Stimulated activated CD4-positive, alpha-beta T cell treated with anti-CD3 and anti-CD28 coated beads, Interleukin-15, amount 100 ng/mL, for 1 hour (primary cell): ENCODE data around the gene TEKTIP1.
"Not testable (repeated sequence)": the region's sequence is repeated elsewhere in the genome, so short reads cannot be mapped to it uniquely, and the experiment has no call there.

Source experiments
- DNase-seq, 2 donors: peaks; one replicate each; pipeline ENCODE4 v3.0.0-alpha.2; 2020; ENCODE audit warnings: low read depth in 1 of 2, low spot score in 1 of 2

Gene TEKTIP1

DNA sequence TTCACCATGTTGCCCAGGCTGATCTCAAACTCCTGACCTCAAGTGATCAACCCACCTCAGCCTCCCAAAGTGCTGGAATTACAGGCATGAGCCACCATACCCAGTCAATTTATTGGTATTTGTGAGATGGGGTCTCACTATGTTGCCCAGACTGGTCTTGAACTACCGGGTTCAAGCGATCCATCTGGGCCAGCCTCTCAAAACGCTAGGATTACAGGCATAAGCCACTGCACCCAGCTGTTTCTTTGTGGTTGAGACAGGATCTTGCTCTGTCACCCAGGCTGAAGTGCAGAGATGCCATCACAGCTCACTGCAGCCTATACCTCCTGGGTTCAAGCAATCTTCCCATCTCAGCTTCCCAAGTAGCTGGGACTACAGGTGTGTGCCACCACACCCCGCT, 42.8 kb downstream of the TEKTIP1 start:
- DNase-seq, result not testable (repeated sequence)

DNA sequence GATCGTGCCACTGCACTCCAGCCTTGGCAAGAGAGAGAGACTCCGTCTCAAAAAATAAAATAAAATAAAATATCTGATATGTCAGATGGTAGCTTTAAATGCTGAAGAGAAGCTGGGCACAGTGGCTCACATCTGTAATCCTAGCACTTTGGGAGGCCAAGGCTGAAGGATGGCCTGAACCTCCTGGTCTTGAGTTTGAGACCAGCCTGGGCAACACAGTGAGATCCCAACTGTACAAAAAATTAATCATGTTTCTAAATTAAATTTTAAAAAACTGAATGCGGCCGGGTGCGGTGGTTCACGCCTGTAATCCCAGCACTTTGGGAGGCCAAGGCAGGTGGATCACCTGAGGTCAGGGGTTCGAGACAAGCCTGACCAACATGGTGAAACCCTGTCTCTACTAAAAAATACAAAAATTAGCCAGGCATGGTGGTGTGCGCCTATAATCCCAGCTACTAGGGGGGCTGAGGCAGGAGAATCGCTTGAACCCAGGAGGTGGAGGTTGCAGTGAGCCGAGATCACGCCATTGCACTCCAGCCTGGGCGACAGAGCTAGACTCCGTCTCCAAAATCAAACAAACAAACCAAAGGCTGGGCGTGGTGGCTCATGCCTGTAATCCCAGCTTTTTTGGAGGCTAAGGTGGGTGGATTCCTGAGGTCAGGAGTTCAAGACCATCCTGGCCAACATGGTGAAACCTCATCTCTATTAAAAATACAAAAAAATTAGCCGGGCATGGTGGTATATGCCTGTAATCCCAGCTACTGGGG, 45.2 kb downstream of the TEKTIP1 start:
- DNase-seq, result not testable (repeated sequence)

- no peak for DNase-seq
Observed at GRCh38 chr19:3585301-3586126, 46.5 kb downstream of the TEKTIP1 start, which contains the start of gene GIPC3. Gene GIPC3, plus strand, starts transcription at chr19:3585478. Its CDS starts 120 bp downstream, at chr19:3585598.

- peak in 1 of 2 donors; percentile 33 for DNase-seq
Observed at GRCh38 chr19:3586127-3586626, 47.2 kb downstream of the TEKTIP1 start.

GRCh38 chr19:3586707-3587346, 47.9 kb downstream of the TEKTIP1 start:
- DNase-seq, result no peak

- DNase-seq, result no peak
Observed at GRCh38 chr19:3589439-3589838, 50.5 kb downstream of the TEKTIP1 start.

DNA sequence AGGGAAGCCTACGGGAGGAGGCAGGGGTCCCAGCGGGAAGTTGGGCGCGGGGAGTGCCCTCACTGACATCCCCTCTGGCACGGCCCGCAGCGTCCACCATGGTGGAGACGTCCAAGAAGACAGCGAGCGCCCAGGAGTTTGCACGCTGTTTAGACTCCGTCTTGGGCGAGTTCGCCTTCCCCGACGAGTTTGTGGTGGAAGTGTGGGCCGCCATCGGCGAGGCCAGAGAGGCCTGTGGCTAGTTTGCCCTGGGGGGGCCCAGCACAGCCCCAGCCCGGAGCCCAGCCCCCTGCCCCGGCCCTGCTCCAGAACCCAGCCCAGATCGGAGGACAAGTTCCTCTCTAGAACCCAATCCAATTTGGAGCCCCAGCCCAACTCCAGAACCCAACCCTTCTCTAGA, 51.0 kb downstream of the TEKTIP1 start:
- no peak for DNase-seq

DNA sequence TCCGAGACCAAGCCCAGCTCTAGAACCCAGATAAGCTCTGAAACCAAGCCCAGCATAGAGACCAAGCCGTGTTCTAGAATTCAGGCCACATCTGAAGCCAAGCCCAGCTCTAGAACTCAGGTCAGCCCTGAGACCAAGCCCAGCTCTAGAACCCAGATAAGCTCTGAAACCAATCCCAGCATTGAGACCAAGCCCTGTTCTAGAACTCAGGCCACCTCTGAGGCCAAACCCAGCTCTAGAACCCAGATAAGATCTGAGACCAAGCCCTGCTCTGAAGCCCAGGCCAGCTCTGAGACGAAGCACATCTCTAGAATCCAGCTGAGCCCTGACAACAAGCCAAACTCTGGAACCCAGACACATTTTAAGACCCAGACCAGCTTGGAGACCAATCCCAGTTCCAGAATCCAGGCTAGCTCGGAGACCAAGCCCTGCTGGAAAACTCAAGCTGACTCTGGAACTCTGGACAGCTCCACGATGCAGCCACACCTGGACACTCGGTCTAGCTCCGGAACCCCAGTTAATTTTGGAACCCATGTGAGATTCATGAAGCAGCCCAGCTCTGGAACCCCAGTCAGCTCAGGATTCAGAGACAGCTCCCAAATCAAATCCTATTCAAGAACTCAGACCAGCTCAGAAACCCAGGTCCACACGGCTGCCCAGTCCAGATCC, 52.2 kb downstream of the TEKTIP1 start:
- no peak for DNase-seq

DNA sequence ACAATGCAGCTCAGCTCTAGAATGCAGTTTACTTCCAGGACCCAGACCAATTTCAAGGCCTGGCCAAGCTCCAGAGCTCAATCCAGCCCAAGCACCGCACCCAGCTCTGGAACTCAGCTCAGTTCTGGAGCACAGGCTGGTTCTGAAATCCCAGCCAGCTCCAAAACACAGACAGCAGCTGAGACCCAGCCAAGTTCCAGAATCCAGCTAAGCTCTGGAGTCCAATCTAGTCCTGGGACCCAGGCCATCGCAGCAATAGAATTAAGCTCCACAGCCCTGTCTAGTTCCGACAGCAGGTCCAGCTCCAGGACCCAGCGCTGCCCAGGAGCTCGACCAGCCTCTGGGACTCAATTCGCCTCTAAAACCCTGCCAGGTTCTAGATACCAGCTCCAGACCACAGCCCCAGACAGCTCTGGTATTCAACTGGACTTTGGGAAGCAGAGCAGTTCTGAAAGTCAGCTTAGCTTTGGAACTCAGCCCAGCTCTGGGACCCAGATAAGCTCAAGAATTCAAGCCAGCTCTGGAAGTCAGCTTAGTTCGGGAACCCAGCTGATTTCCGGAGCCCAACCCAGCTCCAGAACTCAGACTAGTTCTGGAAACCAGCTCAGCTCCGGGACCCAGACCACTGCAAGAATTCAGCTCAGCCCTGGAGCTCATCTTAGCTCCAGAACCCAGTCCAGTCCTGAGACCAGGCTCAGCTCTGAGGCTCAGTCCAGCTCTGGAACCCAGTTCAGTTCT, 53.1 kb downstream of the TEKTIP1 start:
- no peak for DNase-seq

DNA sequence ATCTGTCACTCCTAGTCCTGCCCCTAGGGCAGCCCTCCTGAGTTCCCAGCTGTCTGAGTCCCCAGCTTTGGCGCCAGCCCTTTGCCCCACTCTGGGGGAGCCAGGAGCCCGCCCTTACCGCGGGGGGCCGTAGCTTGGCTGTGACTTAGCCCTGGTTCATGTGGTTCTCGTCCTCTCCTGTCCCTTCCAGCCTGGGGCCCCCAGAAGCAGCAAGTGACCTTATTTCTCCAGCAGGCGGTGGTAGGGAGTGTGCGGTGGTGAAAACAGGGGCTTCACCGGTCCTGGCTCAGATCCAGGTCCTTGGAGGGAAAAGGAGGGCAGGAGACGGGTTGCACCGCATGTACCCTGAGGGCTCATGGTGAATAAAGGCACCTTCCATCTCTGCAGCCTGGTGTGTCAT, 54.2 kb downstream of the TEKTIP1 start:
- no peak for DNase-seq
